Fibroblast of villous mesenchyme (primary cell): ENCODE measurements around the gene RNASE8. TPM values are rescaled to one million over a fixed set of nuclear protein-coding genes. Genes with fewer than 3 reads are reported as not detected.
A peak's percentile ranks its signal among the peaks of the same experiment; 100 is the strongest.

Experiments
- DNase-seq: peaks from one replicate; pipeline ENCODE4 v3.0.0-alpha.2; 2010; ENCODE audit warnings: low read depth
- H3K4me3 ChIP-seq: 2 replicates; pipeline ENCODE4 v1.5.1; 2011; ENCODE audit warnings: low read depth, mild to moderate bottlenecking, low read length
- total RNA-seq: library from RNA; depleted of rRNA; stranded (reverse); fragments of >200 nt; gene quantifications from 2 replicates; pipeline ENCODE4 v1.2.3, GENCODE V29; 2012
- TF ChIP-seq, protein P1 (sequence below): IDR thresholded peaks from 2 replicates; pipeline ENCODE4 v1.5.1; 2012; ENCODE audit warnings: low read depth, mild to moderate bottlenecking, low read length; ENCODE audit not compliant: insufficient read depth

RNASE8 gene
- total RNA-seq, 1 donor = not detected

DNA sequence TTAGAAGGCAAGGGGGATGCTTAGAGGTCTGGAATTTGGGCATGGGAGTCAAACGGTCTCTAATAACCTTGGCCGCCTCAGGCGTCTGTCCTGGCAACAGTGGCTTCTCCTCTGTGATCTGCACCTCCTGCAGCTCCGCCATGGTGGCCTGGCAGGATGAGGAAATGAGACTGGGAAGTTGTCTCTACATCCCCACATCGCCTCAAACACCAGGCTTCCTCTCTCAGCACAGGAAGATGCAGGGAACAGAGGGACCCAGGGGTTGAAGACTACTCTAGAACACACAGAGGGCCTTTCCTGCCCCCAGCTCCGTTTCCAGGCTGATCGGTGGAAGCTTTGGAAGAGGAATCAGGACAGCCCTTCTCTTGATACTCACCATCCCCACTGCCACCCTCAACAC, 34.4 kb upstream of the RNASE8 start:
- no peak for DNase-seq
- TF ChIP-seq, protein P1, sequence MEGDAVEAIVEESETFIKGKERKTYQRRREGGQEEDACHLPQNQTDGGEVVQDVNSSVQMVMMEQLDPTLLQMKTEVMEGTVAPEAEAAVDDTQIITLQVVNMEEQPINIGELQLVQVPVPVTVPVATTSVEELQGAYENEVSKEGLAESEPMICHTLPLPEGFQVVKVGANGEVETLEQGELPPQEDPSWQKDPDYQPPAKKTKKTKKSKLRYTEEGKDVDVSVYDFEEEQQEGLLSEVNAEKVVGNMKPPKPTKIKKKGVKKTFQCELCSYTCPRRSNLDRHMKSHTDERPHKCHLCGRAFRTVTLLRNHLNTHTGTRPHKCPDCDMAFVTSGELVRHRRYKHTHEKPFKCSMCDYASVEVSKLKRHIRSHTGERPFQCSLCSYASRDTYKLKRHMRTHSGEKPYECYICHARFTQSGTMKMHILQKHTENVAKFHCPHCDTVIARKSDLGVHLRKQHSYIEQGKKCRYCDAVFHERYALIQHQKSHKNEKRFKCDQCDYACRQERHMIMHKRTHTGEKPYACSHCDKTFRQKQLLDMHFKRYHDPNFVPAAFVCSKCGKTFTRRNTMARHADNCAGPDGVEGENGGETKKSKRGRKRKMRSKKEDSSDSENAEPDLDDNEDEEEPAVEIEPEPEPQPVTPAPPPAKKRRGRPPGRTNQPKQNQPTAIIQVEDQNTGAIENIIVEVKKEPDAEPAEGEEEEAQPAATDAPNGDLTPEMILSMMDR = no peak
- H3K4me3 ChIP-seq = no peak overlapping the region

GRCh38 chr14:21023817-21024584, 33.6 kb upstream of the RNASE8 start:
- no peak for DNase-seq
- TF ChIP-seq, protein P1 = no peak
- peak overlapping the region; percentile 58 for H3K4me3 ChIP-seq

GRCh38 chr14:21024585-21025370, 32.8 kb upstream of the RNASE8 start, which contains the start of gene NDRG2:
Gene NDRG2, minus strand, starts transcription at chr14:21025061. Its CDS starts 1,746 bp downstream, at chr14:21023315.
- TF ChIP-seq, protein P1 = no peak
- DNase-seq = peak; percentile 27
- H3K4me3 ChIP-seq = peak within 1 kb of the TSS; percentile 58

- peak overlapping the region; percentile 58 for H3K4me3 ChIP-seq
- TF ChIP-seq, protein P1 = no peak
- no peak for DNase-seq
These were observed 32.0 kb upstream of the RNASE8 start for GRCh38 chr14:21025371-21026273.

DNA sequence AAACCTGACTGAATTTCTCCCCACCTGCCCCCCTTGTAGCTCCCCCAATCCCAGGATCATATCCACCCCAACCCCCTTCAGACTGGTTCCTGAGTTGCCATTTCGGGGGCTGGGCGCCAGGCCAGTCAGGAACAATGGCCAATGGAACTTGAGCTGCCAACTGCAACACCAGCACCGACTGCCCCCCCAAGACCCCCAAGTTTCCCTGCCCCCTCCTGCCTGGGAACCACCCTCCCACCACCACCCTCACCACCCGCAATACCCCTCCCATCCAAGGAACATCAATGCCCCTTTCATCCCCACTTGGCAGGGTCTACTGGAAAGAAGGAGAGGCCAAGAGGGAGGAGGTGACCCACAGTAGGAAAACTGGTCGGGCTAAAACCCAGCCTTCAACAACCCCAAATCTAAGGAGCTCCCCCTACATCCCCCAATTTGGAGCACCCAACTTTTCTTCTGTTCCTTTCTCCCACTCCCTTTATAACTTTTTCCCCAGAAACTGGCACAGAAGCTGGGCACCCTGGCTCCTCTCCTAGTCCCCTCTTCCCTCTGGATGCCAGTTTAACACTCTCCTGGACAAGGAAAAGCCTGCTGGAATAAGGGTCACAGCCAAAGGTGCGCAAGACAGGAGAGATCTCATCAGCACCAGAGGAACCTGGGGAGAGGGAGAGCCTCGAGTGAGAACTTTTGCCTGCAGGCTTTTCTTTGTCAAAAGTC, 31.2 kb upstream of the RNASE8 start:
- H3K4me3 ChIP-seq = no peak overlapping the region
- no peak for DNase-seq
- TF ChIP-seq, protein P1 = no peak

DNA sequence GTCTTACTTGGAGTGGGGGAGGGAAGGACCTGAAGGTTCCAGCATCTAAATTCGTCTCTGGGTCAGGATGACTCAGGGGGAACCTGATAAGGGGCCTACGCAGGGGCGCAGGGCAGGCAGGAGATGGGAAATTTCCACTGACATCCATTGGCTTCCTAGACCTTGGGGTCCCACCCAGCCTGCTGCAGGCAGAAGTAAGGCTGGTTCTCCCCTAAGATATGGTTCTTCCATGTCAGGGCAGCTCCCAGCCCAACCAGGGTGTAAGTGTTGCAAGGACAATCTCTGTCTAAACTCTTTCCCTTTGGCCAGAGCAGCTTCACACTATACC, 30.7 kb upstream of the RNASE8 start:
- H3K4me3 ChIP-seq = no peak overlapping the region
- TF ChIP-seq, protein P1 = no peak
- DNase-seq = peak; percentile 25
